Esophagus squamous epithelium (tissue), 5 donors: ENCODE measurements around the gene NRP2. TPM values are rescaled to one million over a fixed set of nuclear protein-coding genes. Genes with fewer than 3 reads are reported as not detected.

ENCODE experiments used
- DNase-seq: peaks from one replicate; lab custom pipeline; 2025; lab: John Stamatoyannopoulos, UW
- H3K27ac ChIP-seq, 4 donors: fragments of 200-600 bp; sonication (generic); one replicate each; pipeline ENCODE4 v1.5.1; 2016 to 2019; ENCODE audit warnings: mild to moderate bottlenecking in 1 of 4
- H3K27me3 ChIP-seq, 4 donors: fragments of 200-600 bp; sonication (generic); 1 replicate in 3 of 4; 2 replicates in 1 of 4; pipeline versions ENCODE4 v1.5.1 to v1.6.0; 2017 to 2021; ENCODE audit warnings: antibody characterized with exemption in 1 of 4
- H3K36me3 ChIP-seq, 3 donors: fragments of 200-600 bp; sonication (generic); one replicate each; pipeline ENCODE4 v1.5.1; 2016 to 2019
- H3K4me1 ChIP-seq, 3 donors: fragments of 200-600 bp; sonication (generic); one replicate each; pipeline ENCODE4 v1.5.1; 2017 to 2019
- H3K4me3 ChIP-seq, 4 donors: fragments of 200-600 bp; sonication (generic); 1 replicate in 3 of 4; 2 replicates in 1 of 4; pipeline ENCODE4 v1.5.1; 2016 to 2019; ENCODE audit warnings: mild to moderate bottlenecking in 2 of 4, moderate library complexity in 1 of 4
- H3K9me3 ChIP-seq, 3 donors: fragments of 200-600 bp; sonication (generic); one replicate each; pipeline ENCODE4 v1.5.1; 2016 to 2019
- POLR2A ChIP-seq, 4 donors: fragments of 450-650 bp; IDR thresholded peaks; one replicate each; pipeline ENCODE4 v1.6.1; 2017; ENCODE audit warnings: antibody characterized with exemption in 4 of 4, mild to moderate bottlenecking in 4 of 4, moderate library complexity in 3 of 4
- WGBS, 2 donors: methylation state at CpG; one replicate each; pipeline ENCODE4 v1.1.5; 2018; 5-methylcytosine and 5-hydroxymethylcytosine counted together
- intact Hi-C: fragments of 100-400 bp; cut with DNase I; formaldehyde crosslinking; loops from one replicate; pipeline ENCODE4 v1.15.0; 2022
- total RNA-seq, 4 donors: library from RNA; depleted of rRNA; stranded (reverse); fragments of >200 nt; gene quantifications; one replicate each; pipeline ENCODE4 v1.1.0, GENCODE V29; 2016
- TF ChIP-seq, protein P1 (sequence below), 6 experiments: fragments of 450-650 bp in 4 of 6; fragments of 200-600 bp in 2 of 6; sonication (generic) in 2 of 6; IDR thresholded peaks; one replicate each; pipeline ENCODE4 v1.5.1; 2016 to 2019; ENCODE audit warnings: antibody characterized with exemption in 6 of 6, mild to moderate bottlenecking in 4 of 6, moderate library complexity in 4 of 6
- donor health status: DM: yes; HTN: yes; CAD: no.

Gene NRP2
- total RNA-seq, 4 donors from 2014 or later: 7.1 to 58.6 (median 21.4) TPM

DNA sequence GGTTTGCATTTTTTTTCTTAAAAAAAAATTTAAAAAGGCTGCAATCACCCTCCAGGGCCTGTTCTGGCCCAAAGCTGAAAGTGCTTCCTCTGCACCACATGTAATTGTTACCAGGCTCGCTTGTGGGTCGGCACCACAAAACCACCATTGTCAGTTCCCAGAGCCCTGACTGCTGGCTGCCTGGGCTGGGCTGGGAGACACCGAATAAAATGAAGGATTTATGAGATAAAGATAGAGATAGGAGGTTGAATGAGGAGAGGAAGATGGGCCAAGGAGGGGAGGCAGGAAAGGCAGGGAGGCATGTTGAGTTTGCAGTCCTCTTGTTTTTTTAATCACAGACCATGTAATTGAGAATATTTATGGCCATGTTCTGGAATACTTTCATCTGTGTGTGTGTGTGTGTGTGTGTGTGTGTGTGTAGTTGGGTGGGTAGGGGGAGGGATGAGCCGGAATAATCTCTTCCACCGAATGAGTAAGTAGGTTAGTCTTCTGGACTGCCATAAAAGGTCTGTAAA is 14.7 kb downstream of the NRP2 start:
- WGBS, 2 donors: 52 to 74% methylated on average over 5 of the region's 5 CpGs
- no peak for DNase-seq
- peaks cover 0 to 8% (median 0%) of the 10 kb centered on the region in 3 donors for H3K36me3 ChIP-seq
- peak overlapping the region in 3 of 4 donors; percentile 49 to 89 (median 80) for H3K27ac ChIP-seq
- TF ChIP-seq, protein P1, sequence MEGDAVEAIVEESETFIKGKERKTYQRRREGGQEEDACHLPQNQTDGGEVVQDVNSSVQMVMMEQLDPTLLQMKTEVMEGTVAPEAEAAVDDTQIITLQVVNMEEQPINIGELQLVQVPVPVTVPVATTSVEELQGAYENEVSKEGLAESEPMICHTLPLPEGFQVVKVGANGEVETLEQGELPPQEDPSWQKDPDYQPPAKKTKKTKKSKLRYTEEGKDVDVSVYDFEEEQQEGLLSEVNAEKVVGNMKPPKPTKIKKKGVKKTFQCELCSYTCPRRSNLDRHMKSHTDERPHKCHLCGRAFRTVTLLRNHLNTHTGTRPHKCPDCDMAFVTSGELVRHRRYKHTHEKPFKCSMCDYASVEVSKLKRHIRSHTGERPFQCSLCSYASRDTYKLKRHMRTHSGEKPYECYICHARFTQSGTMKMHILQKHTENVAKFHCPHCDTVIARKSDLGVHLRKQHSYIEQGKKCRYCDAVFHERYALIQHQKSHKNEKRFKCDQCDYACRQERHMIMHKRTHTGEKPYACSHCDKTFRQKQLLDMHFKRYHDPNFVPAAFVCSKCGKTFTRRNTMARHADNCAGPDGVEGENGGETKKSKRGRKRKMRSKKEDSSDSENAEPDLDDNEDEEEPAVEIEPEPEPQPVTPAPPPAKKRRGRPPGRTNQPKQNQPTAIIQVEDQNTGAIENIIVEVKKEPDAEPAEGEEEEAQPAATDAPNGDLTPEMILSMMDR (IDR thresholded peaks at IDR 0.05): no peak
- no peak for TF ChIP-seq POLR2A (IDR thresholded peaks at IDR 0.05)
- H3K4me1 ChIP-seq: peaks cover 3 to 67% (median 22%) of the 10 kb centered on the region in 3 donors
- H3K27me3 ChIP-seq: no peaks in the 10 kb centered on the region
- no peaks in the 10 kb centered on the region for H3K9me3 ChIP-seq
- no peak overlapping the region for H3K4me3 ChIP-seq
- intact Hi-C loops: no loop called here

DNA sequence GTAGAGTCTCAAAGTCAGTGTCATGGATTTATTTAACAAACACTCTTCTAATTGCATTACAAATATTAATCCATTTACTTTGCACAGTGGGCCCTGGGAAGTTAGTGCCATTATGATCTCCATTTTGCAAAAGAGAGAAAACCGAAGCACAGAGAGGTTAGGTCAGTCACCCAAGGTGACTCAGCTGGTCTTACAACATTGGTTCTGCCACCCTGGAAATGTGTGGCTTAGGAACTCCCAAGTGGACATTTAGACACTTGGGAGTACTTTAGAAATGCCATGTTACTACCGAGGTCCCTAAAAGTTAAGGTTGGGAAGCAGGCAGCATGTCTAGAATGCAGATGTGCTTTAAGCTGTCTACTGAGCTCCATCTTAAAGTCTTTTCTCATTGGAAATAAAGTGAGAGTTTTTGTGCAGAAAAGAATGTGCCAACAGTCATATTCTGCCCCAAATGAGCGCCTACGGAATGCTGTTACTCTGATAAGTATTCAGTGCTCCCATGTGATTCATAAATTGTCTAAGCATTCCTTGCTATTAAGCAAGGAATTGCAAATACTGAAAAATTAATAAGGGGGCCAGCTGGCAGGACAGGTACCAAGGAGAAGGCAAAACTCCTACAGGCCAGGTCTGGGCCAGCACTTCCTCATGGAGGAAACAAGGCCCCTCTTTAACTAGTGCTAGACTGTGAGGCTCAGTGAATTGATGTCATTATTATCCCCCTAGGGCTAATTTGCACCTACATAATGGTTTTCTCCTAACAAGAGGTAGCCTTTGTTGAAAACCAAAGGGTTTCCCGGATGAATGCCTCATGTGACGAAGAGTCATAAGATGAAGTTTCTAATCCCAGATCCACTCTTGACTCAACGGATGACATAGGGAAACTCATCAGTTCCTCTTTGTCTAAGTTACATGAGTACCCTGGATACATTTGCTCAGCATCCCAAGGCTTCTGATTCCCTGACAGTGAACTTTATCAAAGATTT is 16.3 kb downstream of the NRP2 start:
- Histone ChIP-seq H3K4me3 (no peak overlapping the region), H3K27ac (peak overlapping the region in 3 of 4 donors; percentile 49 to 80 (median 66)), H3K4me1 (peaks cover 11 to 77% (median 38%) of the 10 kb centered on the region in 3 donors), H3K36me3 (peaks cover 0 to 8% (median 0%) of the 10 kb centered on the region in 3 donors), H3K27me3 (no peaks in the 10 kb centered on the region), H3K9me3 (no peaks in the 10 kb centered on the region)
- TF ChIP-seq, protein P1 (IDR thresholded peaks at IDR 0.05): no peak
- TF ChIP-seq POLR2A (IDR thresholded peaks at IDR 0.05): no peak
- 81 to 83% methylated on average over 7 of the region's 7 CpGs for WGBS, 2 donors
- DNase-seq: no peak
- intact Hi-C loops: no loop called here

DNA sequence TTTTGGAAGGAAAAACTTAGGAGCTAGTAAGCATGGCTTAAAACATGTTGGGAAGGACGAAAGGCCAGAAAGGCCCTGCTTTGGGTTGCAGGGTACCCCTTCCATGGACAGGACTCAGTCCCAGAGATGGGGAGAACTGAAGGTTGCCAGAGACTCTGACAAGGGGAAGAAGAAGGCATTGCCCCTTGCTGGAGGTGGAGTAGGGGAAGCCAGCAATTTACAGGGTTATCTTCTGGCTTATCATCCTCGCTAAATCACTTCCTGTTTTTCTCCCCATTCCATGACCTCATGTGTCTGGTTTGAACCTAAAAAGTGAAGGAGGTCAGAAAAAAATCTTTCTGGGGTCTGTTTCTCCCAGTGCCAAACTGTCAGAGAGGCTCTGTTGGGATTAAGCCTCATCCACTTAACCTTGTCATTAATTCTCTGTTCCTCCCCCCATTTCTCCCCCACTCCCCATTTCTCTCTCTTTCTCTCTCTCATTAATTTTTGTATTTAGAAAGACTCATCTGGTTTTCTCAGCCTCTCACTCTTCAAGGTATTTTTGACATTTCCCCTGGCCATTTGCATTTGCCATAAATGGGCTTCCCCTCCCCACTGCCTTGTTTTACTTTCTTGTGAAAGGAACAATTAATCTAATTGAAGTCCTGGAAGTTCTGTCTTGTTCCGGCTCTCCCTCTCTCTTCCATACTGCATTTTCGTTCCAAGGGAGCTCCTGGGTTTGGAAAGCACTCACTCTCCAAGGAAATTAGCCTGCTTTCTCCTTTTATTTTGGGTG is 17.4 kb downstream of the NRP2 start:
- TF ChIP-seq POLR2A (IDR thresholded peaks at IDR 0.05): no peak
- TF ChIP-seq, protein P1 (IDR thresholded peaks at IDR 0.05): no peak
- 55 to 71% methylated on average over 4 of the region's 4 CpGs for WGBS, 2 donors
- no peak for DNase-seq
- Histone ChIP-seq H3K27me3 (no peaks in the 10 kb centered on the region), H3K4me1 (peaks cover 17 to 88% (median 49%) of the 10 kb centered on the region in 3 donors), H3K4me3 (no peak overlapping the region), H3K9me3 (no peaks in the 10 kb centered on the region), H3K27ac (peak overlapping the region in 3 of 4 donors; percentile 49 to 80 (median 66)), H3K36me3 (peaks cover 0 to 8% (median 0%) of the 10 kb centered on the region in 3 donors)
- intact Hi-C loops: no loop called here

DNA sequence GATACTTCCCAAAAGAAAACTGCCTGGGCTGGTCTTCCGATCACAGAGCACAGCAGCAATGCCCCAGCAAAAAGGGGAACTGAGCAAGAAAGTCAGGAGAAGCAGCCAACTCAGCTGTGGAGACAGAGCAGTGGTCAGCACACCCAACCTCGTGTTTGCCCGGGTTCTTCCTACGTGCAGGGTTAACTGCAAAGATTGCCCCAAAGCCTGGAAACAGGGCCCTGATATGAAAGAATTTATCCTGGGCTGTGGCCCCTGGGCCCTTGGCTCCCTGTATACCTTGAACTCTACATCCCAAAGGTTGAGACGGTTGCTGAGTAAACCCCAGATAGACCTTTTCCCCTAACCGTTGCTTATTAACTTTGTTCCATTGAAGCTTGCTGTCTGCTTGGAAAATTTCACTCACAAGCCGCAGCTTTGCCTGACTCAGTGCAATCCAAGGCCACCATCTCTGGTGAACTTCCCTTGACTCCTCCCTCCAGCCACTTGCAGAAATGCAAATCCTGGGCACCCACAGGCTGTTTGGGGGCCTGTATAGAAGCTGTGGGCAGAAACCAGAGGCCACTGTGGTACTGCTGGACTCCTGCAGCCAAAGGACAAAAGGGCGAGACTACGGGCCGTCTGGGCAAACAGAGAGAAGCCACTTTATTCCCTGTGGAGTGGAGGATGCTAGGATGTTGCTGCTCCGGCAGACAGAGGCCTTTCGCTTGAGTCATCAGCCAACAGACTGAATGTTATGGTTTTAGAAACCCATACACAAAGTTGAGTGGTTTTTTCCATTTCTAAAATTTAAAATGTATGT is 18.2 kb downstream of the NRP2 start:
- 51 to 64% methylated on average over 9 to 11 of the region's 12 CpGs for WGBS, 2 donors
- DNase-seq: no peak
- intact Hi-C loops: no loop called here
- Histone ChIP-seq H3K4me3 (no peak overlapping the region), H3K27ac (peak overlapping the region; percentile 49 to 80 (median 60)), H3K27me3 (no peaks in the 10 kb centered on the region), H3K36me3 (peaks cover 0 to 8% (median 0%) of the 10 kb centered on the region in 3 donors), H3K4me1 (peaks cover 18 to 94% (median 48%) of the 10 kb centered on the region in 3 donors), H3K9me3 (no peaks in the 10 kb centered on the region)
- TF ChIP-seq POLR2A (IDR thresholded peaks at IDR 0.05): no peak
- TF ChIP-seq, protein P1 (IDR thresholded peaks at IDR 0.05): no peak
